Lower leg skin (tissue), 4 donors: ENCODE data around the gene SLC4A2. TPM values are rescaled to one million over a fixed set of nuclear protein-coding genes. Genes with fewer than 3 reads are reported as not detected.

ENCODE experiments used
- DNase-seq, 2 donors: peaks; one replicate each; pipeline ENCODE4 v3.0.0-alpha.2; 2019; ENCODE audit warnings: low spot score in 2 of 2
- H3K4me3 ChIP-seq: fragments of 200-600 bp; sonication (generic); 2 replicates; pipeline ENCODE4 v1.5.1; 2017; ENCODE audit warnings: mild to moderate bottlenecking, low read depth; ENCODE audit not compliant: poor library complexity, severe bottlenecking
- CTCF ChIP-seq, 3 donors: fragments of 450-650 bp; IDR thresholded peaks; one replicate each; pipeline ENCODE4 v1.5.1; 2016; ENCODE audit warnings: antibody characterized with exemption in 3 of 3, mild to moderate bottlenecking in 3 of 3, moderate library complexity in 2 of 3
- POLR2A ChIP-seq, 2 donors: fragments of 450-650 bp; IDR thresholded peaks; one replicate each; pipeline ENCODE4 v1.6.1; 2016 to 2017; ENCODE audit warnings: antibody characterized with exemption in 2 of 2, mild to moderate bottlenecking in 1 of 2, moderate library complexity in 1 of 2
- WGBS, 2 donors: methylation state at CpG; one replicate each; pipeline ENCODE4 v1.1.5; 2018; 5-methylcytosine and 5-hydroxymethylcytosine counted together
- intact Hi-C: fragments of 100-400 bp; cut with DNase I; formaldehyde crosslinking; loops from one replicate; pipeline ENCODE4 v1.15.0; 2023; ENCODE audit warnings: low total_unique reads
- total RNA-seq, 4 donors: library from RNA; depleted of rRNA; stranded (reverse); fragments of >200 nt; gene quantifications; one replicate each; pipeline ENCODE4 v1.1.0, GENCODE V29; 2016

The SLC4A2 gene
- total RNA-seq, 4 donors from 2014 or later, result 56.3 to 83.5 (median 67.7) TPM

GRCh38 chr7:151012911-151013347, 46.5 kb upstream of the SLC4A2 start:
- intact Hi-C loops, result no loop called here

GRCh38 chr7:151013356-151013732, 46.0 kb upstream of the SLC4A2 start:
- TF ChIP-seq CTCF (IDR thresholded peaks at IDR 0.05) (no peak), POLR2A (IDR thresholded peaks at IDR 0.05) (no peak)
- DNase-seq, result no peak
- H3K4me3 ChIP-seq, result no peak overlapping the region
- intact Hi-C loops, result no loop called here
- 14 to 40% methylated on average over 1 to 8 of the region's 26 CpGs for WGBS, 2 donors

More at GRCh38 chr7:151012911-151013347, 46.5 kb upstream of the SLC4A2 start:
- no peak for DNase-seq
- H3K4me3 ChIP-seq, result no peak overlapping the region
- WGBS, 2 donors, result 26 to 47% methylated on average over 22 to 23 of the region's 23 CpGs
- TF ChIP-seq POLR2A (IDR thresholded peaks at IDR 0.05) (no peak), CTCF (IDR thresholded peaks at IDR 0.05) (no peak)

GRCh38 chr7:151013733-151014497, 45.5 kb upstream of the SLC4A2 start:
- no peak overlapping the region for H3K4me3 ChIP-seq
- 17 to 19% methylated on average over 25 to 51 of the region's 55 CpGs for WGBS, 2 donors
- peak in 1 of 2 donors; percentile 93 for DNase-seq
- intact Hi-C loops, result no loop called here
- TF ChIP-seq POLR2A (IDR thresholded peaks at IDR 0.05) (no peak), CTCF (IDR thresholded peaks at IDR 0.05) (no peak)

GRCh38 chr7:151014950-151015349, 44.4 kb upstream of the SLC4A2 start:
- intact Hi-C loops, result no loop called here
- TF ChIP-seq CTCF (IDR thresholded peaks at IDR 0.05) (no peak), POLR2A (IDR thresholded peaks at IDR 0.05) (no peak)
- no peak overlapping the region for H3K4me3 ChIP-seq
- DNase-seq, result no peak
- WGBS, 2 donors, result 65 to 70% methylated on average over 8 of the region's 8 CpGs

- 86 to 88% methylated on average over 5 of the region's 5 CpGs for WGBS, 2 donors
- TF ChIP-seq CTCF (IDR thresholded peaks at IDR 0.05) (no peak), POLR2A (IDR thresholded peaks at IDR 0.05) (no peak)
- DNase-seq, result no peak
- H3K4me3 ChIP-seq, result no peak overlapping the region
- intact Hi-C loops, result no loop called here
These were observed 43.4 kb upstream of the SLC4A2 start for GRCh38 chr7:151015967-151016366.

- 83 to 90% methylated on average over 8 of the region's 8 CpGs for WGBS, 2 donors
- H3K4me3 ChIP-seq, result no peak overlapping the region
- intact Hi-C loops, result no loop called here
- DNase-seq, result no peak
- no peak for TF ChIP-seq POLR2A (IDR thresholded peaks at IDR 0.05)
- no peak for TF ChIP-seq CTCF (IDR thresholded peaks at IDR 0.05)
These were observed 42.9 kb upstream of the SLC4A2 start for GRCh38 chr7:151016505-151016904.
